Endothelial cell of umbilical vein (primary cell): ENCODE results near the gene CDKN2B-AS1.

ENCODE experiments used
- EZH2 ChIP-seq: IDR thresholded peaks from 2 replicates; pipeline ENCODE4 v1.6.1; 2012; ENCODE audit warnings: borderline replicate concordance, low read depth, mild to moderate bottlenecking, moderate library complexity, low read length, inconsistent platforms; ENCODE audit not compliant: severe bottlenecking
- FOS ChIP-seq: IDR thresholded peaks from 2 replicates; pipeline ENCODE4 v1.6.1; 2011; ENCODE audit warnings: mild to moderate bottlenecking, low read length, moderate library complexity, borderline replicate concordance; ENCODE audit not compliant: insufficient read depth
- GATA2 ChIP-seq: IDR thresholded peaks from 2 replicates; pipeline ENCODE4 v1.7.0; 2011; ENCODE audit warnings: low read depth, mild to moderate bottlenecking, moderate library complexity, mixed read lengths, low read length; ENCODE audit not compliant: insufficient read length, insufficient read depth
- JUN ChIP-seq: IDR thresholded peaks from 2 replicates; pipeline ENCODE4 v1.6.1; 2011; ENCODE audit warnings: borderline replicate concordance, low read depth; ENCODE audit not compliant: insufficient read length, insufficient read depth
- MYC ChIP-seq: IDR thresholded peaks from one replicate; pipeline ENCODE4 v1.6.1; 2011; ENCODE audit warnings: mild to moderate bottlenecking, low read depth, low read length
- POLR2A ChIP-seq: IDR thresholded peaks from 2 replicates; pipeline ENCODE4 v1.6.1; 2012; ENCODE audit warnings: low read depth, mild to moderate bottlenecking, control low read depth, low read length
- POLR2AphosphoS5 ChIP-seq: IDR thresholded peaks from 2 replicates; pipeline ENCODE4 v1.6.1; 2012; ENCODE audit warnings: low read depth, mild to moderate bottlenecking, control low read depth, low read length, moderate library complexity; ENCODE audit not compliant: insufficient read depth
- TF ChIP-seq, protein P1 (sequence below): IDR thresholded peaks from 2 replicates; pipeline ENCODE4 v1.6.1; 2011; ENCODE audit not compliant: insufficient read depth, insufficient read length
- TF ChIP-seq, protein P2 (sequence below), 2 donors: IDR thresholded peaks; 1 replicate in 1 of 2; 2 replicates in 1 of 2; pipeline ENCODE4 v1.5.1; 2011; ENCODE audit warnings: low read length in 2 of 2, mild to moderate bottlenecking in 2 of 2, moderate library complexity in 2 of 2, control low read depth in 1 of 2, inconsistent platforms in 1 of 2, low read depth in 1 of 2; ENCODE audit not compliant: insufficient read depth in 1 of 2; ENCODE audit errors: extremely low read depth in 1 of 2

DNA sequence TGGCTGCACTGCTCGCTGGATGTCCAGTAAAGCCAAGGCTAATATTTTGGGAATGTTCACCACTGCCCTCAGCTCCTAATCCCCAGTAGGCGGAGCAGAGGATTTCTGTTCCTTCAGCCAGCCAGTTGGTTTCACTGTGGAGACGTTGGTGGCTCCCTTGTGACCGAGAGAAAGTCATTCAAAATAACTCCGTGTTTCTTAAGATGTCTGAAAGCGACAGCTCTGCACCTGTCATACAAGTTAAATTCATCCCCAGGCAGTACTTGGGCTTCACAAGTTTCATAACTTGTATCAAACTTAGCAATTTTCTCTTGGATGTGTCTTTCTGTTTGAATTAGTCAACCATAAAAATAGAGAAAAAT, 14.9 kb downstream of the CDKN2B-AS1 start:
- TF ChIP-seq, protein P1, sequence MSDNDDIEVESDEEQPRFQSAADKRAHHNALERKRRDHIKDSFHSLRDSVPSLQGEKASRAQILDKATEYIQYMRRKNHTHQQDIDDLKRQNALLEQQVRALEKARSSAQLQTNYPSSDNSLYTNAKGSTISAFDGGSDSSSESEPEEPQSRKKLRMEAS = no peak
- no peak for TF ChIP-seq FOS
- no peak for TF ChIP-seq EZH2
- TF ChIP-seq, protein P2, sequence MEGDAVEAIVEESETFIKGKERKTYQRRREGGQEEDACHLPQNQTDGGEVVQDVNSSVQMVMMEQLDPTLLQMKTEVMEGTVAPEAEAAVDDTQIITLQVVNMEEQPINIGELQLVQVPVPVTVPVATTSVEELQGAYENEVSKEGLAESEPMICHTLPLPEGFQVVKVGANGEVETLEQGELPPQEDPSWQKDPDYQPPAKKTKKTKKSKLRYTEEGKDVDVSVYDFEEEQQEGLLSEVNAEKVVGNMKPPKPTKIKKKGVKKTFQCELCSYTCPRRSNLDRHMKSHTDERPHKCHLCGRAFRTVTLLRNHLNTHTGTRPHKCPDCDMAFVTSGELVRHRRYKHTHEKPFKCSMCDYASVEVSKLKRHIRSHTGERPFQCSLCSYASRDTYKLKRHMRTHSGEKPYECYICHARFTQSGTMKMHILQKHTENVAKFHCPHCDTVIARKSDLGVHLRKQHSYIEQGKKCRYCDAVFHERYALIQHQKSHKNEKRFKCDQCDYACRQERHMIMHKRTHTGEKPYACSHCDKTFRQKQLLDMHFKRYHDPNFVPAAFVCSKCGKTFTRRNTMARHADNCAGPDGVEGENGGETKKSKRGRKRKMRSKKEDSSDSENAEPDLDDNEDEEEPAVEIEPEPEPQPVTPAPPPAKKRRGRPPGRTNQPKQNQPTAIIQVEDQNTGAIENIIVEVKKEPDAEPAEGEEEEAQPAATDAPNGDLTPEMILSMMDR (IDR thresholded peaks at IDR 0.05; ENCODE audit: extremely low read depth in 1 of 2, insufficient read depth in 1 of 2, low read depth in 1 of 2, low read length in 2 of 2) = no peak
- no peak for TF ChIP-seq POLR2AphosphoS5
- no peak for TF ChIP-seq POLR2A
- no peak for TF ChIP-seq MYC
- TF ChIP-seq GATA2 = no peak
- no peak for TF ChIP-seq JUN
